B cell (primary cell): ENCODE measurements around the gene PLAAT4. TPM values are rescaled to one million over a fixed set of nuclear protein-coding genes. Genes with fewer than 3 reads are reported as not detected.

Experiments
- ATAC-seq: fragments of 200-7000 bp; cut with Tn5 transposase; one replicate; pipeline ENCODE4 v1.10.0; 2021; ENCODE audit warnings: low read depth, mild to moderate bottlenecking, moderate number of reproducible peaks, moderate library complexity
- CTCF ChIA-PET: fragments of 350-600 bp; sonication (Branson Sonifier 250); formaldehyde crosslinking; loops from one replicate; lab custom pipeline; 2021; ENCODE audit warnings: antibody characterized with exemption, inconsistent platforms; lab: Charles Lee
- POLR2A ChIA-PET: fragments of 350-600 bp; sonication (Branson Sonifier 250); formaldehyde crosslinking; loops from one replicate; lab custom pipeline; 2021; ENCODE audit warnings: antibody characterized with exemption; lab: Charles Lee
- DNase-seq: peaks from one replicate; pipeline ENCODE4 v3.0.0; 2013
- H2AFZ ChIP-seq: 2 replicates; pipeline ENCODE4 v1.6.1; 2012; ENCODE audit warnings: mild to moderate bottlenecking, low read depth, low read length; ENCODE audit not compliant: insufficient read depth, poor library complexity, severe bottlenecking
- H3K27ac ChIP-seq, 2 donors: 1 replicate in 1 of 2; 2 replicates in 1 of 2; pipeline ENCODE4 v1.5.1; 2012 to 2013; ENCODE audit warnings: low read length in 2 of 2, mild to moderate bottlenecking in 2 of 2, moderate library complexity in 1 of 2
- H3K27me3 ChIP-seq, 4 experiments: fragments of 200-600 bp in 1 of 4; sonication (generic) in 1 of 4; replicated peaks in 1 of 4; 1 replicate in 2 of 4; 2 replicates in 2 of 4; pipeline versions ENCODE4 v1.6.1 to v1.7.0; 2013 to 2016; ENCODE audit warnings: low read length in 3 of 4, mild to moderate bottlenecking in 2 of 4, mixed read lengths in 1 of 4, moderate library complexity in 1 of 4; ENCODE audit not compliant: insufficient read depth in 4 of 4, control insufficient read depth in 3 of 4; ENCODE audit errors: control extremely low read depth in 1 of 4
- H3K36me3 ChIP-seq, 2 experiments: replicated peaks in 1 of 2; 1 replicate in 1 of 2; 2 replicates in 1 of 2; pipeline versions ENCODE4 v1.6.1 to v1.7.1; 2013; ENCODE audit warnings: low read length in 1 of 2; ENCODE audit not compliant: insufficient read depth in 2 of 2, control insufficient read depth in 1 of 2; ENCODE audit errors: control extremely low read depth in 1 of 2, extremely low read depth in 1 of 2
- H3K4me1 ChIP-seq, 2 donors: fragments of 200-600 bp in 1 of 2; sonication (generic) in 1 of 2; 1 replicate in 1 of 2; 2 replicates in 1 of 2; pipeline versions ENCODE4 v1.5.1 to v1.6.1; 2013 to 2017; ENCODE audit warnings: low read length in 2 of 2; ENCODE audit not compliant: control insufficient read depth in 2 of 2, insufficient read depth in 2 of 2
- H3K4me2 ChIP-seq: replicated peaks from 2 replicates; pipeline ENCODE3; 2012; ENCODE audit warnings: mild to moderate bottlenecking, low read depth, low read length; ENCODE audit not compliant: poor library complexity, severe bottlenecking
- H3K4me3 ChIP-seq, 5 experiments: fragments of 200-600 bp in 1 of 5; sonication (generic) in 1 of 5; 1 replicate in 3 of 5; 2 replicates in 2 of 5; pipeline versions ENCODE4 v1.5.1 to v1.7.0; 2011 to 2016; ENCODE audit warnings: low read length in 4 of 5, mild to moderate bottlenecking in 4 of 5, low read depth in 2 of 5, control low read depth in 1 of 5, moderate library complexity in 1 of 5; ENCODE audit not compliant: insufficient read depth in 1 of 5; ENCODE audit errors: control extremely low read depth in 1 of 5, extremely low read depth in 1 of 5
- H3K79me2 ChIP-seq: fragments of 200-600 bp; sonication (generic); one replicate; pipeline ENCODE4 v1.6.0; 2016; ENCODE audit warnings: low read length; ENCODE audit not compliant: control insufficient read depth, insufficient read depth
- H3K9ac ChIP-seq: fragments of 200-600 bp; sonication (generic); 2 replicates; pipeline ENCODE4 v1.6.1; 2017; ENCODE audit warnings: mild to moderate bottlenecking, low read length, moderate library complexity
- H3K9me3 ChIP-seq, 3 donors: one replicate each; pipeline versions ENCODE4 v1.6.1 to v1.7.1; 2013; ENCODE audit warnings: low read length in 2 of 3; ENCODE audit not compliant: control insufficient read depth in 2 of 3, insufficient read depth in 1 of 3; ENCODE audit errors: control extremely low read depth in 1 of 3
- H4K20me1 ChIP-seq: 2 replicates; pipeline ENCODE4 v1.6.0; 2012; ENCODE audit warnings: mild to moderate bottlenecking, low read length; ENCODE audit not compliant: insufficient read depth, control insufficient read depth, poor library complexity, severe bottlenecking
- H3K27ac Mint-ChIP-seq: one replicate; pipeline ENCODE4 v1.8.0; 2021; ENCODE audit warnings: mixed read lengths
- H3K27me3 Mint-ChIP-seq: one replicate; pipeline ENCODE4 v1.8.0; 2021; ENCODE audit warnings: mixed read lengths
- H3K4me1 Mint-ChIP-seq: one replicate; pipeline ENCODE4 v1.8.0; 2021; ENCODE audit warnings: mixed read lengths
- H3K4me3 Mint-ChIP-seq: one replicate; pipeline ENCODE4 v1.8.0; 2021; ENCODE audit warnings: mixed read lengths
- H3K9me3 Mint-ChIP-seq: one replicate; pipeline ENCODE4 v1.8.0; 2022; ENCODE audit warnings: mixed read lengths; ENCODE audit not compliant: insufficient read depth
- EZH2 ChIP-seq: IDR thresholded peaks from 2 replicates; pipeline ENCODE4 v1.6.1; 2012; ENCODE audit warnings: borderline replicate concordance, low read depth, mild to moderate bottlenecking, moderate library complexity, low read length; ENCODE audit not compliant: insufficient read depth, poor library complexity, severe bottlenecking
- WGBS: methylation state at CpG from one replicate; pipeline ENCODE4 v1.1.5; 2013; ENCODE audit warnings: missing lambda C conversion rate; ENCODE audit not compliant: insufficient coverage; 5-methylcytosine and 5-hydroxymethylcytosine counted together
- intact Hi-C: fragments of 100-400 bp; cut with micrococcal nuclease; formaldehyde crosslinking; loops from one replicate; pipeline ENCODE4 v1.10.0; 2022
- polyA plus RNA-seq: library from polyadenylated mRNA; depleted of rRNA; stranded (reverse); fragments of >200 nt; gene quantifications from 2 replicates; pipeline ENCODE4 v1.2.3, GENCODE V29; 2012
- total RNA-seq, 2 donors: library from RNA; stranded (reverse); fragments of 120-200 nt in 1 of 2; gene quantifications; 1 replicate in 1 of 2; 2 replicates in 1 of 2; pipeline versions ENCODE4 v1.2.3 to v1.2.4, GENCODE V29; 2013 to 2022
- TF ChIP-seq, protein P1 (sequence below): fragments of 200-600 bp; IDR thresholded peaks from one replicate; pipeline ENCODE4 v1.8.0; 2022; ENCODE audit warnings: antibody characterized with exemption, mild to moderate bottlenecking

PLAAT4 gene
- total and polyA plus RNA-seq, 2 donors (not counting 1 experiment from before 2014, with no cell fraction given): 13.1 to 35.0 TPM

GRCh38 chr11:63520606-63521170 is 15.9 kb upstream of the PLAAT4 start:
- TF ChIP-seq, protein P1, sequence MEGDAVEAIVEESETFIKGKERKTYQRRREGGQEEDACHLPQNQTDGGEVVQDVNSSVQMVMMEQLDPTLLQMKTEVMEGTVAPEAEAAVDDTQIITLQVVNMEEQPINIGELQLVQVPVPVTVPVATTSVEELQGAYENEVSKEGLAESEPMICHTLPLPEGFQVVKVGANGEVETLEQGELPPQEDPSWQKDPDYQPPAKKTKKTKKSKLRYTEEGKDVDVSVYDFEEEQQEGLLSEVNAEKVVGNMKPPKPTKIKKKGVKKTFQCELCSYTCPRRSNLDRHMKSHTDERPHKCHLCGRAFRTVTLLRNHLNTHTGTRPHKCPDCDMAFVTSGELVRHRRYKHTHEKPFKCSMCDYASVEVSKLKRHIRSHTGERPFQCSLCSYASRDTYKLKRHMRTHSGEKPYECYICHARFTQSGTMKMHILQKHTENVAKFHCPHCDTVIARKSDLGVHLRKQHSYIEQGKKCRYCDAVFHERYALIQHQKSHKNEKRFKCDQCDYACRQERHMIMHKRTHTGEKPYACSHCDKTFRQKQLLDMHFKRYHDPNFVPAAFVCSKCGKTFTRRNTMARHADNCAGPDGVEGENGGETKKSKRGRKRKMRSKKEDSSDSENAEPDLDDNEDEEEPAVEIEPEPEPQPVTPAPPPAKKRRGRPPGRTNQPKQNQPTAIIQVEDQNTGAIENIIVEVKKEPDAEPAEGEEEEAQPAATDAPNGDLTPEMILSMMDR: no peak
- TF ChIP-seq EZH2: no peak
- intact Hi-C loops: no loop called here
- Histone ChIP-seq H3K79me2 (no peaks in the 10 kb centered on the region), H4K20me1 (no peaks in the 10 kb centered on the region), H3K27me3 (peaks cover 0 to 12% (median 0%) of the 10 kb centered on the region in 4 experiments), H3K9me3 (peaks cover 3 to 11% (median 3%) of the 10 kb centered on the region in 3 donors), H3K4me2 (no peak overlapping the region), H3K9ac (no peak overlapping the region), H3K27ac (no peak overlapping the region), H3K4me1 (no peaks in the 10 kb centered on the region), H3K4me3 (no peak overlapping the region), H3K36me3 (no peaks in the 10 kb centered on the region), H2AFZ (no peak overlapping the region)
- CTCF ChIA-PET: interaction anchor here (1.0 kb wide), 1 partner anchor 42 kb away, joined by 3 read pairs; no protein-coding TSS in a partner anchor
- peaks cover 7% of the 10 kb centered on the region for H3K9me3 Mint-ChIP-seq
- POLR2A ChIA-PET: no interaction called here
- H3K27ac Mint-ChIP-seq: no peak overlapping the region
- ATAC-seq: no peak
- H3K4me1 Mint-ChIP-seq: no peaks in the 10 kb centered on the region
- 100% methylated on average over 4 of the region's 5 CpGs for WGBS
- peaks cover 26% of the 10 kb centered on the region for H3K27me3 Mint-ChIP-seq
- H3K4me3 Mint-ChIP-seq: no peak overlapping the region
- DNase-seq: no peak

GRCh38 chr11:63521896-63522295 is 14.7 kb upstream of the PLAAT4 start:
- no peak for ATAC-seq
- ChIA-PET CTCF (interaction anchor here (1.3 kb wide), 1 partner anchor 29 kb away, joined by 3 read pairs; no protein-coding TSS in a partner anchor), POLR2A (no interaction called here)
- peaks cover 3 to 11% (median 3%) of the 10 kb centered on the region in 3 donors for H3K9me3 ChIP-seq
- H3K4me1 Mint-ChIP-seq: no peaks in the 10 kb centered on the region
- WGBS: no CpG with 5 or more reads among the region's 2 CpGs
- H3K27me3 ChIP-seq: peaks cover 0 to 12% (median 0%) of the 10 kb centered on the region in 4 experiments
- DNase-seq: no peak
- no peak overlapping the region for H3K4me3 ChIP-seq
- peaks cover 26% of the 10 kb centered on the region for H3K27me3 Mint-ChIP-seq
- no peak overlapping the region for H3K9ac ChIP-seq
- no peaks in the 10 kb centered on the region for H4K20me1 ChIP-seq
- no peaks in the 10 kb centered on the region for H3K4me1 ChIP-seq
- H3K79me2 ChIP-seq: no peaks in the 10 kb centered on the region
- TF ChIP-seq EZH2: no peak
- TF ChIP-seq, protein P1: no peak
- no peaks in the 10 kb centered on the region for H3K36me3 ChIP-seq
- H3K4me2 ChIP-seq: no peak overlapping the region
- peaks cover 7% of the 10 kb centered on the region for H3K9me3 Mint-ChIP-seq
- H3K27ac Mint-ChIP-seq: no peak overlapping the region
- no peak overlapping the region for H3K27ac ChIP-seq
- H2AFZ ChIP-seq: no peak overlapping the region
- H3K4me3 Mint-ChIP-seq: no peak overlapping the region
- intact Hi-C loops: no loop called here
